RWPE2 (cell line): ENCODE results near the gene MAP4.
"Not testable (repeated sequence)": the region's sequence is repeated elsewhere in the genome, so short reads cannot be mapped to it uniquely, and the experiment has no call there.

Experiments used
- ATAC-seq: fragments of 200-7000 bp; cut with Tn5 transposase; 3 replicates; pipeline ENCODE4 v1.9.1; 2021; ENCODE audit warnings: low read depth
- DNase-seq: peaks from one replicate; pipeline ENCODE4 v3.0.0-alpha.2; 2020; ENCODE audit warnings: low spot score
- H3K27ac ChIP-seq: fragments of 450-650 bp; 2 replicates; pipeline ENCODE4 v1.5.1; 2017; ENCODE audit warnings: mild to moderate bottlenecking; ENCODE audit not compliant: poor library complexity, severe bottlenecking
- H3K27me3 ChIP-seq: fragments of 250-450 bp; sonication (Bioruptor Pico); 2 replicates; pipeline ENCODE4 v1.5.1; 2021; ENCODE audit warnings: mild to moderate bottlenecking, moderate library complexity; ENCODE audit not compliant: insufficient read depth, poor library complexity, severe bottlenecking
- H3K36me3 ChIP-seq: fragments of 250-450 bp; sonication (Bioruptor Pico); 2 replicates; pipeline ENCODE4 v1.5.1; 2020; ENCODE audit warnings: low read depth, mild to moderate bottlenecking, moderate library complexity
- H3K4me1 ChIP-seq: fragments of 250-450 bp; sonication (Bioruptor Pico); 2 replicates; pipeline ENCODE4 v1.5.1; 2021; ENCODE audit warnings: mild to moderate bottlenecking, moderate library complexity; ENCODE audit not compliant: insufficient read depth, poor library complexity, severe bottlenecking
- H3K4me3 ChIP-seq: fragments of 250-450 bp; sonication (Bioruptor Pico); 2 replicates; pipeline ENCODE4 v1.5.1; 2021; ENCODE audit warnings: mild to moderate bottlenecking, moderate library complexity; ENCODE audit not compliant: severe bottlenecking
- H3K9me3 ChIP-seq: fragments of 250-450 bp; sonication (Bioruptor Pico); 2 replicates; pipeline ENCODE4 v1.5.1; 2021; ENCODE audit warnings: mild to moderate bottlenecking, moderate library complexity; ENCODE audit not compliant: severe bottlenecking
- CTCF ChIP-seq: fragments of 450-650 bp; IDR thresholded peaks from one replicate; pipeline ENCODE4 v1.5.1; 2017; ENCODE audit warnings: mild to moderate bottlenecking, moderate library complexity; ENCODE audit not compliant: poor library complexity, severe bottlenecking

Gene MAP4

GRCh38 chr3:47888986-47889757 is 127.0 kb downstream of the MAP4 start:
- Histone ChIP-seq H3K27ac (no peak overlapping the region), H3K27me3 (no peaks in the 10 kb centered on the region), H3K9me3 (no peaks in the 10 kb centered on the region), H3K4me1 (no peaks in the 10 kb centered on the region), H3K4me3 (no peak overlapping the region), H3K36me3 (peaks cover 59% of the 10 kb centered on the region)
- no peak for DNase-seq
- no peak for TF ChIP-seq CTCF
- ATAC-seq: no peak

GRCh38 chr3:47887991-47888390 is 128.2 kb downstream of the MAP4 start:
- H3K4me3 ChIP-seq, H3K4me1 ChIP-seq, H3K9me3 ChIP-seq, DNase-seq, ATAC-seq, H3K27ac ChIP-seq, H3K27me3 ChIP-seq: not testable (repeated sequence)
- H3K36me3 ChIP-seq: peaks cover 56% of the 10 kb centered on the region

- Histone ChIP-seq H3K9me3 (no peaks in the 10 kb centered on the region), H3K27ac (no peak overlapping the region), H3K4me1 (no peaks in the 10 kb centered on the region), H3K36me3 (peaks cover 49% of the 10 kb centered on the region), H3K27me3 (no peaks in the 10 kb centered on the region), H3K4me3 (no peak overlapping the region)
- no peak for ATAC-seq
- TF ChIP-seq CTCF: no peak
- no peak for DNase-seq
Measured at GRCh38 chr3:47885168-47885567, 131.0 kb downstream of the MAP4 start.

GRCh38 chr3:47884603-47885002 is 131.6 kb downstream of the MAP4 start:
- no peaks in the 10 kb centered on the region for H3K9me3 ChIP-seq
- H3K27me3 ChIP-seq: no peaks in the 10 kb centered on the region
- H3K36me3 ChIP-seq: peaks cover 48% of the 10 kb centered on the region
- no peak for ATAC-seq
- DNase-seq: no peak
- H3K4me1 ChIP-seq: no peaks in the 10 kb centered on the region
- no peak overlapping the region for H3K4me3 ChIP-seq
- TF ChIP-seq CTCF: no peak
- no peak overlapping the region for H3K27ac ChIP-seq

GRCh38 chr3:47882338-47882737 is 133.9 kb downstream of the MAP4 start:
- Histone ChIP-seq H3K27ac (no peak overlapping the region), H3K27me3 (no peaks in the 10 kb centered on the region), H3K4me3 (no peak overlapping the region), H3K36me3 (peaks cover 59% of the 10 kb centered on the region), H3K9me3 (no peaks in the 10 kb centered on the region), H3K4me1 (no peaks in the 10 kb centered on the region)
- DNase-seq (no peak), ATAC-seq (no peak)
- no peak for TF ChIP-seq CTCF
